ENCODE data around the gene ATXN7L2.
A peak's percentile ranks its signal among the peaks of the same experiment; 100 is the strongest.

ATXN7L2 gene

GRCh38 chr1:109504974-109505373, 21.3 kb downstream of the ATXN7L2 start:
- in situ Hi-C loops (cut with HindIII; ENCODE audit: low pct_unique_long_range_greater_than_20kb, low sequenced_read_pairs) = no loop called here
- no peak for DNase-seq (ENCODE audit: low read depth in 1 of 2, low spot score in 1 of 2)
- TF ChIP-seq JUND (IDR thresholded peaks at IDR 0.05; ENCODE audit: low read depth) = no peak

- in situ Hi-C loops (cut with HindIII; ENCODE audit: low pct_unique_long_range_greater_than_20kb, low sequenced_read_pairs) = no loop called here
- no peak for DNase-seq (ENCODE audit: low read depth in 1 of 2, low spot score in 1 of 2)
- no peak for TF ChIP-seq JUND (IDR thresholded peaks at IDR 0.05; ENCODE audit: low read depth)
These were observed 24.5 kb downstream of the ATXN7L2 start for GRCh38 chr1:109508001-109508872.

- no peak for DNase-seq (ENCODE audit: low read depth in 1 of 2, low spot score in 1 of 2)
- in situ Hi-C loops (cut with HindIII; ENCODE audit: low pct_unique_long_range_greater_than_20kb, low sequenced_read_pairs) = no loop called here
- no peak for TF ChIP-seq JUND (IDR thresholded peaks at IDR 0.05; ENCODE audit: low read depth)
These were observed 25.1 kb downstream of the ATXN7L2 start for GRCh38 chr1:109508873-109509175.

GRCh38 chr1:109509176-109510134, 25.8 kb downstream of the ATXN7L2 start, which contains the start of gene AMIGO1:
TSS of gene AMIGO1 (minus strand) at chr1:109509727. CDS start at chr1:109508912, 815 bp downstream.
- in situ Hi-C loops (cut with HindIII; ENCODE audit: low pct_unique_long_range_greater_than_20kb, low sequenced_read_pairs) = no loop called here
- peak; percentile 42 to 70 for DNase-seq (ENCODE audit: low read depth in 1 of 2, low spot score in 1 of 2)
- TF ChIP-seq JUND (IDR thresholded peaks at IDR 0.05; ENCODE audit: low read depth) = no peak

- DNase-seq (ENCODE audit: low read depth in 1 of 2, low spot score in 1 of 2) = no peak
- no peak for TF ChIP-seq JUND (IDR thresholded peaks at IDR 0.05; ENCODE audit: low read depth)
These were observed 29.5 kb downstream of the ATXN7L2 start for GRCh38 chr1:109513110-109513710.

GRCh38 chr1:109514846-109515245, 31.1 kb downstream of the ATXN7L2 start:
- no peak for DNase-seq (ENCODE audit: low read depth in 1 of 2, low spot score in 1 of 2)
- no peak for TF ChIP-seq JUND (IDR thresholded peaks at IDR 0.05; ENCODE audit: low read depth)

More at GRCh38 chr1:109513110-109513710, 29.5 kb downstream of the ATXN7L2 start:
- in situ Hi-C loops (cut with HindIII; ENCODE audit: low pct_unique_long_range_greater_than_20kb, low sequenced_read_pairs) = no loop called here

GRCh38 chr1:109516872-109517271, 33.2 kb downstream of the ATXN7L2 start:
- DNase-seq (ENCODE audit: low read depth in 1 of 2, low spot score in 1 of 2) = peak in 1 of 2 experiments; percentile 25
- TF ChIP-seq JUND (IDR thresholded peaks at IDR 0.05; ENCODE audit: low read depth) = no peak
- in situ Hi-C loops (cut with HindIII; ENCODE audit: low pct_unique_long_range_greater_than_20kb, low sequenced_read_pairs) = no loop called here

More at GRCh38 chr1:109514846-109515245, 31.1 kb downstream of the ATXN7L2 start:
- in situ Hi-C loops (cut with HindIII; ENCODE audit: low pct_unique_long_range_greater_than_20kb, low sequenced_read_pairs) = no loop called here

GRCh38 chr1:109517337-109517736, 33.6 kb downstream of the ATXN7L2 start:
- no peak for DNase-seq (ENCODE audit: low read depth in 1 of 2, low spot score in 1 of 2)
- TF ChIP-seq JUND (IDR thresholded peaks at IDR 0.05; ENCODE audit: low read depth) = no peak
- in situ Hi-C loops (cut with HindIII; ENCODE audit: low pct_unique_long_range_greater_than_20kb, low sequenced_read_pairs) = no loop called here

GRCh38 chr1:109521002-109521951, 37.6 kb downstream of the ATXN7L2 start:
- no peak for DNase-seq (ENCODE audit: low read depth in 1 of 2, low spot score in 1 of 2)
- TF ChIP-seq JUND (IDR thresholded peaks at IDR 0.05; ENCODE audit: low read depth) = no peak
- in situ Hi-C loops (cut with HindIII; ENCODE audit: low pct_unique_long_range_greater_than_20kb, low sequenced_read_pairs) = no loop called here

- DNase-seq (ENCODE audit: low read depth in 1 of 2, low spot score in 1 of 2) = no peak
- no peak for TF ChIP-seq JUND (IDR thresholded peaks at IDR 0.05; ENCODE audit: low read depth)
- in situ Hi-C loops (cut with HindIII; ENCODE audit: low pct_unique_long_range_greater_than_20kb, low sequenced_read_pairs) = no loop called here
These were observed 38.3 kb downstream of the ATXN7L2 start for GRCh38 chr1:109522026-109522425.

GRCh38 chr1:109523706-109524105, 40.0 kb downstream of the ATXN7L2 start:
- DNase-seq (ENCODE audit: low read depth in 1 of 2, low spot score in 1 of 2) = no peak

More at GRCh38 chr1:109523706-109524105, 40.0 kb downstream of the ATXN7L2 start:
- in situ Hi-C loops (cut with HindIII; ENCODE audit: low pct_unique_long_range_greater_than_20kb, low sequenced_read_pairs) = no loop called here
- TF ChIP-seq JUND (IDR thresholded peaks at IDR 0.05; ENCODE audit: low read depth) = no peak

All from T47D (cell line).